ENCODE results near the gene HNF4A. TPM values are rescaled to one million over a fixed set of nuclear protein-coding genes. Genes with fewer than 3 reads are reported as not detected.

HNF4A gene
- total and polyA plus RNA-seq, 2 of the 13 experiments (the other 11 are each of a cell fraction or from before 2014, with no cell fraction given) = 80.9 to 169 TPM

- TF ChIP-seq KDM5B (CRISPR knock-in tag; IDR thresholded peaks at IDR 0.05; ENCODE audit: borderline replicate concordance) (peak; percentile 51; the same call in 1 of the 2 replicates), ZNF800 (CRISPR knock-in tag; IDR thresholded peaks at IDR 0.05) (no peak), TBP (CRISPR knock-in tag; IDR thresholded peaks at IDR 0.05) (no peak), SMARCC2 (IDR thresholded peaks at IDR 0.05) (no peak), IRX3 (CRISPR knock-in tag; IDR thresholded peaks at IDR 0.05; ENCODE audit: borderline replicate concordance, low read depth) (0 out of 2 replicates have a peak, but pooled peaks have one; percentile 67), AKAP8 (CRISPR knock-in tag; IDR thresholded peaks at IDR 0.05) (peak; percentile 60), ZNF441 (CRISPR knock-in tag; IDR thresholded peaks at IDR 0.05; ENCODE audit: borderline replicate concordance) (no peak), ZBTB33 (CRISPR knock-in tag; IDR thresholded peaks at IDR 0.05) (peak; percentile 70; the same call in 1 of the 2 replicates), PAF1 (CRISPR knock-in tag; IDR thresholded peaks at IDR 0.05) (peak; percentile 68; the same call in 1 of the 2 replicates), ZNF597 (CRISPR knock-in tag; IDR thresholded peaks at IDR 0.05) (no peak), ZNF451 (CRISPR knock-in tag; IDR thresholded peaks at IDR 0.05) (no peak), PATZ1 (CRISPR knock-in tag; IDR thresholded peaks at IDR 0.05) (peak; percentile 73), CBX2 (IDR thresholded peaks at IDR 0.05; ENCODE audit: low read depth, low read length) (no peak), CBX2 (CRISPR knock-in tag; IDR thresholded peaks at IDR 0.05; ENCODE audit: low read depth) (no peak), MXI1 (IDR thresholded peaks at IDR 0.05; ENCODE audit: borderline replicate concordance, low read depth, low read length) (no peak), MATR3 (CRISPR knock-in tag; IDR thresholded peaks at IDR 0.05) (no peak), FOXO1 (CRISPR knock-in tag; IDR thresholded peaks at IDR 0.05) (peak; percentile 97), ATM (IDR thresholded peaks at IDR 0.05; ENCODE audit: borderline replicate concordance) (no peak), NFATC3 (CRISPR knock-in tag; IDR thresholded peaks at IDR 0.05) (no peak; the same call in 1 of the 2 replicates), RARA (CRISPR knock-in tag; IDR thresholded peaks at IDR 0.05) (peak; percentile 87), ZNF761 (CRISPR knock-in tag; conservative IDR thresholded peaks at IDR 0.05) (peak; percentile 78; the same call in 1 of the 2 replicates), MXD4 (CRISPR knock-in tag; IDR thresholded peaks at IDR 0.05) (no peak)
Measured at GRCh38 chr20:44428174-44429016, 72.9 kb downstream of the HNF4A start (continued).
